Osteoblast (primary cell): Measurements from ENCODE around the gene NR3C2. TPM values are rescaled to one million over a fixed set of nuclear protein-coding genes. Genes with fewer than 3 reads are reported as not detected.

Experiments used
- DNase-seq: peaks from one replicate; pipeline ENCODE4 v3.0.0; 2011; ENCODE audit warnings: low spot score, mixed read lengths; ENCODE audit not compliant: insufficient read length; ENCODE audit errors: missing footprints
- H2AFZ ChIP-seq: 2 replicates; pipeline ENCODE4 v1.6.0; 2011; ENCODE audit warnings: mild to moderate bottlenecking, low read length
- H3K27ac ChIP-seq: 2 replicates; pipeline ENCODE4 v1.5.1; 2011; ENCODE audit warnings: mild to moderate bottlenecking, low read depth, low read length, moderate library complexity
- H3K27me3 ChIP-seq: 2 replicates; pipeline ENCODE4 v1.6.0; 2012; ENCODE audit warnings: mild to moderate bottlenecking, control low read depth, inconsistent platforms, low read length, moderate library complexity; ENCODE audit not compliant: insufficient read depth
- H3K36me3 ChIP-seq: 2 replicates; pipeline ENCODE4 v1.5.1; 2011; ENCODE audit warnings: mild to moderate bottlenecking, low read length, control low read depth, moderate library complexity; ENCODE audit not compliant: insufficient read depth
- H3K4me1 ChIP-seq: 2 replicates; pipeline ENCODE4 v1.5.1; 2011; ENCODE audit warnings: mild to moderate bottlenecking, low read length, control low read depth, moderate library complexity; ENCODE audit not compliant: insufficient read depth
- H3K4me2 ChIP-seq: 2 replicates; pipeline ENCODE4 v1.6.0; 2011; ENCODE audit warnings: mild to moderate bottlenecking, low read length; ENCODE audit not compliant: insufficient read depth
- H3K4me3 ChIP-seq: fragments of 200-600 bp; sonication (generic); 3 replicates; pipeline ENCODE4 v1.5.1; 2012; ENCODE audit warnings: mild to moderate bottlenecking, low read length, inconsistent platforms; ENCODE audit not compliant: insufficient read depth
- H3K79me2 ChIP-seq: 2 replicates; pipeline ENCODE4 v1.6.0; 2012; ENCODE audit warnings: mild to moderate bottlenecking, low read length, control low read depth, inconsistent platforms; ENCODE audit not compliant: insufficient read depth
- H3K9me3 ChIP-seq: 2 replicates; pipeline ENCODE4 v1.5.1; 2011; ENCODE audit warnings: low read depth, low read length, control low read depth
- H4K20me1 ChIP-seq: 2 replicates; pipeline ENCODE4 v1.6.0; 2012; ENCODE audit warnings: mild to moderate bottlenecking, low read length, control low read depth; ENCODE audit not compliant: insufficient read depth
- CTCF ChIP-seq: IDR thresholded peaks from 2 replicates; pipeline ENCODE4 v1.5.1; 2011; ENCODE audit warnings: mild to moderate bottlenecking, low read depth, low read length, moderate library complexity; ENCODE audit errors: extremely low read depth
- total RNA-seq: library from RNA; depleted of rRNA; stranded (reverse); fragments of >200 nt; gene quantifications from 2 replicates; pipeline ENCODE4 v1.2.3, GENCODE V29; 2012

Gene NR3C2
- total RNA-seq, 1 donor = 0.72 TPM

- Histone ChIP-seq H3K4me3 (no peak overlapping the region), H3K9me3 (no peaks in the 10 kb centered on the region), H3K27ac (no peak overlapping the region), H4K20me1 (peaks cover 7% of the 10 kb centered on the region), H3K79me2 (peaks cover 3% of the 10 kb centered on the region), H3K27me3 (no peaks in the 10 kb centered on the region), H3K36me3 (no peaks in the 10 kb centered on the region), H3K4me2 (no peak overlapping the region), H3K4me1 (peaks cover 3% of the 10 kb centered on the region), H2AFZ (no peak overlapping the region)
- TF ChIP-seq CTCF = no peak
- peak; percentile 54 for DNase-seq
These were observed 379.8 kb downstream of the NR3C2 start for GRCh38 chr4:148062301-148062950.

- H3K79me2 ChIP-seq = peaks cover 4% of the 10 kb centered on the region
- peaks cover 13% of the 10 kb centered on the region for H4K20me1 ChIP-seq
- H3K4me2 ChIP-seq = no peak overlapping the region
- no peak for TF ChIP-seq CTCF
- H3K36me3 ChIP-seq = no peaks in the 10 kb centered on the region
- H3K27ac ChIP-seq = no peak overlapping the region
- DNase-seq = no peak
- no peaks in the 10 kb centered on the region for H3K9me3 ChIP-seq
- no peak overlapping the region for H3K4me3 ChIP-seq
- peaks cover 5% of the 10 kb centered on the region for H3K4me1 ChIP-seq
- no peaks in the 10 kb centered on the region for H3K27me3 ChIP-seq
- H2AFZ ChIP-seq = no peak overlapping the region
These were observed 380.4 kb downstream of the NR3C2 start for GRCh38 chr4:148061795-148062194.

GRCh38 chr4:148061141-148061481, 381.1 kb downstream of the NR3C2 start:
- Histone ChIP-seq H3K9me3 (no peaks in the 10 kb centered on the region), H2AFZ (no peak overlapping the region), H3K27me3 (no peaks in the 10 kb centered on the region), H4K20me1 (peaks cover 16% of the 10 kb centered on the region), H3K4me3 (no peak overlapping the region), H3K4me2 (no peak overlapping the region), H3K79me2 (peaks cover 4% of the 10 kb centered on the region), H3K27ac (no peak overlapping the region), H3K36me3 (no peaks in the 10 kb centered on the region), H3K4me1 (peaks cover 7% of the 10 kb centered on the region)
- TF ChIP-seq CTCF = no peak
- DNase-seq = no peak

- no peak overlapping the region for H3K4me3 ChIP-seq
- peaks cover 4% of the 10 kb centered on the region for H3K79me2 ChIP-seq
- no peak overlapping the region for H3K27ac ChIP-seq
- H3K27me3 ChIP-seq = no peaks in the 10 kb centered on the region
- H3K4me1 ChIP-seq = peaks cover 7% of the 10 kb centered on the region
- no peak overlapping the region for H3K4me2 ChIP-seq
- H4K20me1 ChIP-seq = peaks cover 16% of the 10 kb centered on the region
- DNase-seq = no peak
- TF ChIP-seq CTCF = no peak
- no peak overlapping the region for H2AFZ ChIP-seq
- no peaks in the 10 kb centered on the region for H3K9me3 ChIP-seq
- H3K36me3 ChIP-seq = no peaks in the 10 kb centered on the region
These were observed 381.7 kb downstream of the NR3C2 start for GRCh38 chr4:148060264-148061140.
